K562 (cell line): ENCODE measurements around the gene AVPR1B. TPM values are rescaled to one million over a fixed set of nuclear protein-coding genes. Genes with fewer than 3 reads are reported as not detected.

Experiments
- ATAC-seq: fragments of 200-7000 bp; cut with Tn5 transposase; 3 replicates; pipeline ENCODE4 v1.9.1; 2020; ENCODE audit warnings: moderate library complexity
- BruUV-seq: library from RNA; stranded (reverse); fragments of 400-500 nt; replicated peaks from 2 replicates; lab custom pipeline; 2021; lab: Mats Ljungman, UMichigan
- CTCF ChIA-PET: fragments of 300-600 bp; formaldehyde crosslinking; extraction: SDS; loops from one replicate; lab custom pipeline; 2021; ENCODE audit warnings: low intra/inter-chr PET ratio; lab: Yijun Ruan, JAX
- POLR2A ChIA-PET: fragments of 300-600, 350-650 bp; sonication (Branson Sonifier 250); formaldehyde crosslinking; extraction: SDS; loops from one replicate; lab custom pipeline; 2021; ENCODE audit warnings: antibody characterized with exemption, inconsistent platforms; lab: Yijun Ruan, JAX
- DNase-seq, 4 experiments: peaks; one replicate each; pipeline versions ENCODE4 v3.0.0 to v3.0.0-alpha.2; 2011 to 2018; ENCODE audit warnings: low spot score in 3 of 4, mixed read lengths in 3 of 4; ENCODE audit errors: extremely low read depth in 1 of 4
- FAIRE-seq: peaks from 2 replicates; lab custom pipeline; 2011; peaks lifted over from hg19 to GRCh38; lab: Jason Lieb, UNC
- H2AFZ ChIP-seq: 2 replicates; pipeline ENCODE4 v1.6.0; 2011; ENCODE audit warnings: low read depth, low read length, control low read depth, inconsistent platforms
- H3K27ac ChIP-seq: fragments of 200-600 bp; 3 replicates; pipeline ENCODE4 v1.8.0; 2011; ENCODE audit warnings: low read depth, mild to moderate bottlenecking, control low read depth, inconsistent platforms, low read length, moderate library complexity, mixed read lengths; ENCODE audit errors: extremely low read depth
- H3K27me3 ChIP-seq, 2 experiments: fragments of 300-600 bp in 1 of 2; 2 replicates in 1 of 2; 3 replicates in 1 of 2; pipeline versions ENCODE4 v1.6.0 to v1.8.0; 2011; ENCODE audit warnings: inconsistent platforms in 2 of 2, low read length in 2 of 2, mild to moderate bottlenecking in 1 of 2, mixed read lengths in 1 of 2, moderate library complexity in 1 of 2; ENCODE audit not compliant: control insufficient read depth in 2 of 2, insufficient read depth in 2 of 2
- H3K36me3 ChIP-seq: fragments of 300-600 bp; 3 replicates; pipeline ENCODE4 v1.8.0; 2011; ENCODE audit warnings: mild to moderate bottlenecking, low read length, inconsistent platforms; ENCODE audit not compliant: control insufficient read depth, insufficient read depth
- H3K4me1 ChIP-seq, 2 experiments: fragments of 200-600 bp in 1 of 2; replicated peaks in 1 of 2; 2 replicates in 1 of 2; 3 replicates in 1 of 2; pipeline versions ENCODE4 v1.5.1 to v1.8.0; 2011; ENCODE audit warnings: inconsistent platforms in 2 of 2, low read length in 2 of 2, mild to moderate bottlenecking in 1 of 2, mixed read lengths in 1 of 2, moderate library complexity in 1 of 2; ENCODE audit not compliant: control insufficient read depth in 2 of 2, insufficient read depth in 2 of 2
- H3K4me2 ChIP-seq: 2 replicates; pipeline ENCODE4 v1.6.1; 2011; ENCODE audit warnings: low read length, control low read depth, inconsistent platforms, mixed read lengths; ENCODE audit not compliant: insufficient read depth
- H3K4me3 ChIP-seq: fragments of 200-600 bp; sonication (generic), shearing (Covaris generic); 2 replicates; pipeline ENCODE4 v1.5.1; 2016; ENCODE audit warnings: control low read depth, inconsistent platforms
- H3K79me2 ChIP-seq: fragments of 200-600 bp; 3 replicates; pipeline ENCODE4 v1.8.0; 2011; ENCODE audit warnings: low read length, inconsistent platforms; ENCODE audit not compliant: control insufficient read depth, insufficient read depth
- H3K9ac ChIP-seq, 2 experiments: 2 replicates each; pipeline versions ENCODE4 v1.6.0 to v1.6.1; 2011; ENCODE audit warnings: low read depth in 2 of 2, low read length in 2 of 2, control low read depth in 1 of 2, inconsistent platforms in 1 of 2, mild to moderate bottlenecking in 1 of 2, mixed read lengths in 1 of 2; ENCODE audit not compliant: insufficient read depth in 1 of 2
- H3K9me1 ChIP-seq: one replicate; pipeline ENCODE4 v1.6.0; 2011; ENCODE audit warnings: inconsistent platforms, mild to moderate bottlenecking, low read length, moderate library complexity; ENCODE audit not compliant: control insufficient read depth, insufficient read depth
- H3K9me3 ChIP-seq: replicated peaks from 2 replicates; pipeline ENCODE4 v1.5.1; 2011; ENCODE audit warnings: low read depth, low read length, inconsistent platforms; ENCODE audit not compliant: control insufficient read depth, insufficient read depth
- H4K20me1 ChIP-seq: replicated peaks from 2 replicates; pipeline ENCODE4 v1.6.1; 2011; ENCODE audit warnings: low read length, inconsistent platforms, mixed read lengths; ENCODE audit not compliant: control insufficient read depth, insufficient read depth
- ETV1 ChIP-seq: fragments of 450-650 bp; conservative IDR thresholded peaks from 2 replicates; pipeline ENCODE4 v1.6.1; 2016; ENCODE audit warnings: missing genetic modification characterization, control low read depth, low read depth, missing compliant biosample characterization
- MCM5 ChIP-seq: fragments of 450-650 bp; IDR thresholded peaks from 2 replicates; pipeline ENCODE4 v1.6.1; 2016; ENCODE audit warnings: low read depth
- NCOA4 ChIP-seq: fragments of 450-650 bp; IDR thresholded peaks from 2 replicates; pipeline ENCODE4 v1.6.1; 2018; ENCODE audit warnings: mild to moderate bottlenecking; ENCODE audit not compliant: partially characterized antibody
- NFIC ChIP-seq: fragments of 450-650 bp; IDR thresholded peaks from 2 replicates; pipeline ENCODE4 v1.6.1; 2017; ENCODE audit warnings: mild to moderate bottlenecking, inconsistent platforms
- WGBS: fragments of 100-300 bp; shearing (Covaris generic); methylation state at CpG from one replicate; pipeline ENCODE4 v1.1.6; 2016; ENCODE audit warnings: low coverage, mixed read lengths; ENCODE audit not compliant: insufficient coverage; ENCODE audit errors: missing lambda C conversion rate; 5-methylcytosine and 5-hydroxymethylcytosine counted together
- in situ Hi-C: fragments of 300-500 bp; cut with MboI; formaldehyde crosslinking; loops from 4 replicates; pipeline ENCODE4 v1.15.0; 2018; ENCODE audit warnings: inconsistent platforms, mixed read lengths
- intact Hi-C: fragments of 100-400 bp; cut with micrococcal nuclease; formaldehyde crosslinking; loops from 2 replicates; pipeline ENCODE4 v1.14.2; 2022
- polyA plus RNA-seq, 8 experiments: library from polyadenylated mRNA; depleted of rRNA in 4 of 8; stranded (reverse) in 5 of 8; unstranded in 3 of 8; fragments of >200 nt; fragmentation: Nextera tagmentation in 2 of 8; fragmentation: Illumina TruSeq in 1 of 8; extraction: Ambion mirVana in 2 of 8; extraction: Trizol in 1 of 8; gene quantifications; 2 replicates each; pipeline versions ENCODE4 v1.2.1 to v1.2.3, GENCODE V29; 2011 to 2014; ENCODE audit warnings: inconsistent platforms in 1 of 8, missing spikeins in 1 of 8
- total RNA-seq, 7 experiments: library from RNA; depleted of rRNA in 6 of 7; stranded (reverse); fragments of >200 nt in 6 of 7; fragmentation: Illumina TruSeq in 2 of 7; extraction: Trizol in 2 of 7; gene quantifications; 2 replicates each; pipeline versions ENCODE4 v1.2.1 to v1.2.3, GENCODE V29; 2011 to 2021; ENCODE audit warnings: low replicate concordance in 1 of 7
- TF ChIP-seq, protein P1 (sequence below): IDR thresholded peaks from 2 replicates; pipeline ENCODE4 v1.6.1; 2016; ENCODE audit warnings: missing genetic modification characterization, missing compliant biosample characterization

AVPR1B gene
- total and polyA plus RNA-seq, 9 of the 15 experiments (the other 6 are each of a cell fraction or from before 2014, with no cell fraction given): not detected

DNA sequence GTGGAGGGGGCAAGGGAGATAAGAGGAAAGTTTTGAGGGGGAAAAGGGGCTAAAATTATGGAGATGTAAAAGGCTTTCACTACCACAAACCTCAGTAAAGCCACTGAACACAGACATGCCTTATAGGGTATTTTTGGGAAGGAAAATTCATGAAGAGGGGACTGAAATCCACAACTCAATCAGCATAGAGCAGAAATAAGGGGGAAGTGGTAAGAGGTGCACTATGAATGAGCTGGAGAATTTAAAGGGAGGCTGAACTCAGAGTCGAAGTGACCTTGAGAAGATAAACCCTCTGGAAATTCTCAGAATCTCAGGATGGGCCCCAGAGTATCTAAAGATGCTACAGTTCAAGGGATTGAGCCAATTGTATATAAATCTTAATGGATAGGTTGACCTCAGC lies 48.9 kb downstream of the AVPR1B start:
- no TSS peak for BruUV-seq
- ChIA-PET CTCF (no interaction called here), POLR2A (interaction anchor here (0.7 to 1.0 kb wide), 3 partner anchors 8 to 37 kb away, joined by 3 read pairs; no protein-coding TSS in a partner anchor)
- 0% methylated on average over 1 of the region's 1 CpG for WGBS
- H3K4me3 ChIP-seq: no peak overlapping the region
- no peak for DNase-seq
- TF ChIP-seq NCOA4 (no peak), ETV1 (tag) (no peak), NFIC (no peak), MCM5 (no peak)
- TF ChIP-seq, protein P1, sequence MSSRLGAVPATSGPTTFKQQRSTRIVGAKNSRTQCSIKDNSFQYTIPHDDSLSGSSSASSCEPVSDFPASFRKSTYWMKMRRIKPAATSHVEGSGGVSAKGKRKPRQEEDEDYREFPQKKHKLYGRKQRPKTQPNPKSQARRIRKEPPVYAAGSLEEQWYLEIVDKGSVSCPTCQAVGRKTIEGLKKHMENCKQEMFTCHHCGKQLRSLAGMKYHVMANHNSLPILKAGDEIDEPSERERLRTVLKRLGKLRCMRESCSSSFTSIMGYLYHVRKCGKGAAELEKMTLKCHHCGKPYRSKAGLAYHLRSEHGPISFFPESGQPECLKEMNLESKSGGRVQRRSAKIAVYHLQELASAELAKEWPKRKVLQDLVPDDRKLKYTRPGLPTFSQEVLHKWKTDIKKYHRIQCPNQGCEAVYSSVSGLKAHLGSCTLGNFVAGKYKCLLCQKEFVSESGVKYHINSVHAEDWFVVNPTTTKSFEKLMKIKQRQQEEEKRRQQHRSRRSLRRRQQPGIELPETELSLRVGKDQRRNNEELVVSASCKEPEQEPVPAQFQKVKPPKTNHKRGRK (tag): 0 out of 2 replicates have a peak, but pooled peaks have one; percentile 11
- H3K9ac ChIP-seq: no peak overlapping the region
- peaks cover 6 to 13% of the 10 kb centered on the region in 2 experiments; a peak in 4 of 5 replicates for H3K4me1 ChIP-seq
- peaks cover 16 to 22% of the 10 kb centered on the region in 2 experiments for H3K27me3 ChIP-seq
- FAIRE-seq: no peak
- no peak for ATAC-seq
- no peak overlapping the region for H3K4me2 ChIP-seq
- H3K36me3 ChIP-seq: no peaks in the 10 kb centered on the region
- intact Hi-C loops: no loop called here
- in situ Hi-C loops: no loop called here
- no peaks in the 10 kb centered on the region for H3K9me3 ChIP-seq
- H2AFZ ChIP-seq: no peak overlapping the region
- H3K79me2 ChIP-seq: no peaks in the 10 kb centered on the region
- no peaks in the 10 kb centered on the region for H3K9me1 ChIP-seq
- H3K27ac ChIP-seq: no peak overlapping the region
- 0 out of 2 replicates have a peak, but pooled peaks cover 7% of the 10 kb centered on the region for H4K20me1 ChIP-seq
